Measurements from ENCODE around the gene FHAD1. TPM values are rescaled to one million over a fixed set of nuclear protein-coding genes. Genes with fewer than 3 reads are reported as not detected.

Gene FHAD1
- total RNA-seq, 1 experiment from 2014 or later = 1.9 TPM

DNA sequence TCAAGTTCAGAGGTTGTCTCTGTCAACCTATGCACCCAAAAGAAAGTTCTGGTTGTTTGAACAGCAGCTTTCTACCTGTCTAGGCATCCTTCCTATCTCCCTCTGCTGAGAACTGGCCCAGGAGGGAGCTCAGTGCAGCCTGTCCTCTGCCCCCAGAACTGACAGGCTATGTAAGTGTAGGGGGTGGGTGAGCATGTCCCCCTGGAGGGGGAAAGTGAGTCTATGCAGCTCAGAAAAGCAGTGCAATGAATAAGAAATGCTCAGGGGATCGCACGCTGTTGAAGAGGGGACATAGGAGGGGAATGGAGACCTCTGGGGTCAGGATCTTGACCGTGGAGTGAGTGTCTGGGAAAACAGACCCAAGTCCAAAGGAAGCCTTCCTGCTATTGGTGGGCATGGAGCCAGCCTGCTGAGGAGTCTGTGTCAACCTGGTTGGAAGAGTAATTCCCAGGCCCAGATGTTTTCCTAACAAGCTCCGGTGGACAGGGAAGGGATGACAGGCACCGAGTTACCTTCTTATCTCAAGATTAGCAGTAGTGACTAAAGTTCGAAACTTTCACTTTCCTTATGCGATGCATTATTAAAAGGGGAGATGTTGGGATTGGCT, 26.1 kb upstream of the FHAD1 start:
- Histone ChIP-seq H2BK12ac (ENCODE audit: insufficient read length, low read depth, low read length) (no peak overlapping the region), H3K79me1 (ENCODE audit: insufficient read depth, low read depth, low read length, poor library complexity, severe bottlenecking) (no peaks in the 10 kb centered on the region), H2AK5ac (ENCODE audit: insufficient read length, low read length) (no peak overlapping the region), H3K27me3 (ENCODE audit: insufficient read depth, low read length) (no peaks in the 10 kb centered on the region), H3K79me2 (ENCODE audit: insufficient read depth, low read length) (no peaks in the 10 kb centered on the region), H3T11ph (ENCODE audit: low read length) (no peak overlapping the region), H2BK120ac (ENCODE audit: low read depth, low read length, poor library complexity, severe bottlenecking) (no peak overlapping the region), H3K23me2 (ENCODE audit: insufficient read length, low read depth, low read length, poor library complexity, severe bottlenecking) (no peaks in the 10 kb centered on the region), H3K9me3 (ENCODE audit: control insufficient read depth, low read depth, low read length) (no peaks in the 10 kb centered on the region), H3K9ac (ENCODE audit: extremely low read depth, insufficient read length, low read length) (no peak overlapping the region), H4K91ac (ENCODE audit: insufficient read length, low read depth, low read length) (no peak overlapping the region), H3K14ac (ENCODE audit: insufficient read depth, low read length) (no peak overlapping the region), H3K4me2 (ENCODE audit: insufficient read depth, insufficient read length, low read length) (no peak overlapping the region), H4K5ac (ENCODE audit: insufficient read length, low read depth, low read length) (no peak overlapping the region), H3K27ac (ENCODE audit: insufficient read length, low read depth, low read length) (no peak overlapping the region), H2BK15ac (ENCODE audit: low read depth, low read length) (no peak overlapping the region), H4K20me1 (ENCODE audit: control insufficient read depth, insufficient read depth, insufficient read length) (no peaks in the 10 kb centered on the region), H4K8ac (replicated peaks; ENCODE audit: insufficient read length, low read depth, low read length) (no peak overlapping the region), H3K23ac (ENCODE audit: insufficient read length, low read depth, low read length) (no peak overlapping the region), H3K18ac (ENCODE audit: insufficient read length, low read depth, low read length) (no peak overlapping the region), H3K4ac (ENCODE audit: low read depth, low read length) (no peak overlapping the region), H2BK20ac (ENCODE audit: low read depth, low read length, poor library complexity, severe bottlenecking) (no peak overlapping the region), H3K4me1 (ENCODE audit: insufficient read depth, low read length) (no peaks in the 10 kb centered on the region), H2BK5ac (ENCODE audit: insufficient read length, low read length) (no peak overlapping the region), H3K56ac (ENCODE audit: insufficient read length, low read depth, low read length) (no peak overlapping the region), H2AFZ (ENCODE audit: low read length) (no peak overlapping the region)
- no CpG with 5 or more reads among the region's 7 CpGs for WGBS (ENCODE audit: extremely low coverage, insufficient read length, low lambda C conversion rate)
- H3K4me3 Mint-ChIP-seq = no peak overlapping the region
- peaks cover 12 to 17% of the 10 kb centered on the region in 2 experiments for H3K9me3 Mint-ChIP-seq
- TF ChIP-seq, protein P1, sequence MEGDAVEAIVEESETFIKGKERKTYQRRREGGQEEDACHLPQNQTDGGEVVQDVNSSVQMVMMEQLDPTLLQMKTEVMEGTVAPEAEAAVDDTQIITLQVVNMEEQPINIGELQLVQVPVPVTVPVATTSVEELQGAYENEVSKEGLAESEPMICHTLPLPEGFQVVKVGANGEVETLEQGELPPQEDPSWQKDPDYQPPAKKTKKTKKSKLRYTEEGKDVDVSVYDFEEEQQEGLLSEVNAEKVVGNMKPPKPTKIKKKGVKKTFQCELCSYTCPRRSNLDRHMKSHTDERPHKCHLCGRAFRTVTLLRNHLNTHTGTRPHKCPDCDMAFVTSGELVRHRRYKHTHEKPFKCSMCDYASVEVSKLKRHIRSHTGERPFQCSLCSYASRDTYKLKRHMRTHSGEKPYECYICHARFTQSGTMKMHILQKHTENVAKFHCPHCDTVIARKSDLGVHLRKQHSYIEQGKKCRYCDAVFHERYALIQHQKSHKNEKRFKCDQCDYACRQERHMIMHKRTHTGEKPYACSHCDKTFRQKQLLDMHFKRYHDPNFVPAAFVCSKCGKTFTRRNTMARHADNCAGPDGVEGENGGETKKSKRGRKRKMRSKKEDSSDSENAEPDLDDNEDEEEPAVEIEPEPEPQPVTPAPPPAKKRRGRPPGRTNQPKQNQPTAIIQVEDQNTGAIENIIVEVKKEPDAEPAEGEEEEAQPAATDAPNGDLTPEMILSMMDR (conservative IDR thresholded peaks at IDR 0.05) = no peak
- no peak for DNase-seq
- peaks cover 28 to 32% (median 31%) of the 10 kb centered on the region in 3 experiments for H3K36me3 Mint-ChIP-seq (ENCODE audit: insufficient read depth in 1 of 3, low read depth in 3 of 3)
- peaks cover 4% of the 10 kb centered on the region for H3K27me3 Mint-ChIP-seq (ENCODE audit: low read depth)
- 0 out of 7 replicates have a peak overlapping the region, but pooled peaks of 1 of the 3 experiments have one; percentile 57 for H3K27ac Mint-ChIP-seq
- H3K4me1 Mint-ChIP-seq = peaks cover 2 to 5% of the 10 kb centered on the region in 2 experiments; a peak in 2 of 4 replicates
